ENCODE data around the gene LPP.

- TF ChIP-seq EZH2 (IDR thresholded peaks at IDR 0.05; ENCODE audit: borderline replicate concordance, low read length) (no peak), CTCF (IDR thresholded peaks at IDR 0.05; ENCODE audit: low read length) (no peak)
Measured at GRCh38 chr3:188421151-188421821, 267.3 kb downstream of the LPP start.
